TTC549 (cell line): ENCODE data around the gene CXCR4.

ENCODE experiments used
- FAIRE-seq: peaks from 2 replicates; lab custom pipeline; 2012; peaks lifted over from hg19 to GRCh38; lab: Jason Lieb, UNC

The CXCR4 gene

DNA sequence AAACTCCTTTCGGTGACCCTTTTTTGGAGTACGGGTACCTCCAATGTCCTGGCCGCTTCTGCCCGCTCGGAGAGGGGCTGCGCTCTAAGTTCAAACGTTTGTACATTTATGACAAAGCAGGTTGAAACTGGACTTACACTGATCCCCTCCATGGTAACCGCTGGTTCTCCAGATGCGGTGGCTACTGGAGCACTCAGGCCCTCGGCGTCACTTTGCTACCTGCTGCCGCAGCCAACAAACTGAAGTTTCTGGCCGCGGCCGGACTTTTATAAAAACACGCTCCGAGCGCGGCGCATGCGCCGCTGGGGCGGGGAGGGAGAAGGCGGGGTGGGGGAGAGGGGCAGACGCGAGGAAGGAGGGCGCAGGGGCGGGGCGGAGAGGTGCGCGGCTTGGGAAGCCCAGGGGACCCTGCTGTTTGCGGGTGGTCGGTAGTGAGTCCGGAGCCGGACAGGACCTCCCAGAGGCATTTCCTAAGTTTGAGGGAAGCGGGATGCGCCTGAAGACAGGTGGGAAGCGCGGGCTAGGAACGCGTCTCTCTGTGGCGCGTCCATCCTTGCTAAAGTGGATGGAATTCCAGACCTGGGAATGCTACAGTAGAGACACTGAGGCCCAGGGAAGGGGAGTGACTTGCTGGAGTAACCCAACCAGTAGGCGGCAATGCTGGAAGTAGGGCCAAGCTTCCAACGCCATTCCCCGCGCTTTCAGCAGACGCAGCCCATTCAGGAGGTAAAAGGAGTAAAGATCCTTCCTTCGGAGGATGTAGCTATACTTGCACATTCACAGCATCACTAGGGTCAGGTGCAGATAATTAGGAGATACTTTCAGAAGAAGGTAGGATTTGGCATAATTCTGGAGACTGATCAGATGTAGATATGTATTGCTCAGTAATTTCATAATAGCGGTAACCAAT is at the start of gene CXCR4:
Gene CXCR4 (minus strand): TSS at position 241 of the 910 bp plus-strand sequence. CDS start 89 bp downstream, at position 152.
- no peak for FAIRE-seq

DNA sequence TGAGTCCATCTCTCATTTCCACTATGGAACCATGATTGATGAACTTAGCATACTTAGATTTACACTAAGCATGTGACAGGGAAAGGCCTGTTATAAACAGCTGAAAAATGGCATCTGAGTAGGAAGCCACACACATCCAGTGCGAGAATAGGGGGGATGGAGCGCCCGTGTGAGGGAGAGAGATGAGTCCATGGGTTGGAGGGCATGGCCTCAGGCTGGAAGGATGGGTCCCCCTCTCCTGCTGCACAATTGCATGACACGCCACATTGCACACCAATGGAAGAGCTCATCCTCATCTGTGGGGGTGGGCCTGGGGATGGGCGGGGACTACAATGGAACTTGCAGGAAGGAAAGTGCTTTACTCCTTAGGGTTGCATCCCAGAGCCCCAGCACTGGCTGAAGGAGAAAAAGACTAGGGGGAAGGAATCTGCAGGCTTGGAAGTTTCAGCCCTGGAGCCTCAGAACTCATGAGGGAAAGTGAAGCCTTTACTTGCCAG is 46.4 kb upstream of the CXCR4 start:
- no peak for FAIRE-seq

DNA sequence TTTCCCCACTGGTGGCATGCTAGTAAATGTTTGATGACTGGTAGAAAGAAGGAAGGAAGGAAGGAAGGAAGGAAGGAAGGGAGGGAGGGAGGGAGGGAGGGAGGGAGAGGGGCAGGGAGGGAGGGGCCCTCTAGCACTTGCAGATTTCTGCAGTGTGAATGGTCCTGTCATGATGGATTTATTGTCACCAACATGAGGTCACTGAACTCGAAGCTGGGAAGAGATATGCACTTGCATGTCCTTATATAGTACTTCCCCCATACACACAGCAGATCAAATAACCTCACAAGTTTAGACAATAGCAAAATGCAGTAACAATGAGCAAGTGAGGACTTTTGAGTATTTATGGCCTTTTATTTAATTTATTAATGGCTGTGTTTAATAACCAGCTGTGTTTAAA is 44.5 kb upstream of the CXCR4 start:
- no peak for FAIRE-seq

DNA sequence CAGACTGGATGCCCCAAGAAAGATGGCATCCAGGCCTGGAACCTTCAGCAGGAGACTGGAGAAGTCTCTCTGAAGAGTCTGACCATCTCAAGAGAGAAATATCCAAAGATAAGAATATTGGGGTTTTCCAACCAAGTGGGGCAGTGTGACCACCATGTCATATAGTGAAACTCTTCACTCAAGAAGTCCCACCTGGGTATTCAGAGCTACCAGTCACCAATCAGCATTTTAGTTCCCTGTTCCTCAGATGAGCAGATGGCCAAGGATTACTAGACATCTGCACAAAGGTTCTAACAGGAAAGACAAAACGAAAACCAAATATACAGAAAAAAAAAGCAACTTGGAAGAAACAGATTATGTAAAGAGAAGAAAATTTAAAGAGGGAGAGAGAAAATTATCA is 38.5 kb upstream of the CXCR4 start:
- no peak for FAIRE-seq

DNA sequence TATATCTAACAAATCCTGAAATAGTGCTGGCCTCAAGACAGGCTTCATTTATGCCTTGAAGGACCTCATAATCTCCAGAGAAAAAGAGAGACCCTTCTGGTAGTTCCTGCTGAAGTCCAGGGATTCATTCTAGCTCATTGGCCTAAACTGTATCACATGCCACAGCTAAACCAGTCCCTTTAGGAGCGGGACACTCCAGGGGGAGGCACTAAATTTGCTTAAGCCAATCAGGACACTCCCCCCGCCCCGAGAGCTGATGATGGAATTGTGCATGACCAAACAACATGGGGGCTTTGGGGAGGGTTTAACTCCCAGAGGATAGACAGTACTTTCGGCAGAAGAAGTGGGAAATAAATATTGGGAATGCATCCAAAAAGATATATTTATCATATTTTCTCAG is 36.4 kb upstream of the CXCR4 start:
- no peak for FAIRE-seq

DNA sequence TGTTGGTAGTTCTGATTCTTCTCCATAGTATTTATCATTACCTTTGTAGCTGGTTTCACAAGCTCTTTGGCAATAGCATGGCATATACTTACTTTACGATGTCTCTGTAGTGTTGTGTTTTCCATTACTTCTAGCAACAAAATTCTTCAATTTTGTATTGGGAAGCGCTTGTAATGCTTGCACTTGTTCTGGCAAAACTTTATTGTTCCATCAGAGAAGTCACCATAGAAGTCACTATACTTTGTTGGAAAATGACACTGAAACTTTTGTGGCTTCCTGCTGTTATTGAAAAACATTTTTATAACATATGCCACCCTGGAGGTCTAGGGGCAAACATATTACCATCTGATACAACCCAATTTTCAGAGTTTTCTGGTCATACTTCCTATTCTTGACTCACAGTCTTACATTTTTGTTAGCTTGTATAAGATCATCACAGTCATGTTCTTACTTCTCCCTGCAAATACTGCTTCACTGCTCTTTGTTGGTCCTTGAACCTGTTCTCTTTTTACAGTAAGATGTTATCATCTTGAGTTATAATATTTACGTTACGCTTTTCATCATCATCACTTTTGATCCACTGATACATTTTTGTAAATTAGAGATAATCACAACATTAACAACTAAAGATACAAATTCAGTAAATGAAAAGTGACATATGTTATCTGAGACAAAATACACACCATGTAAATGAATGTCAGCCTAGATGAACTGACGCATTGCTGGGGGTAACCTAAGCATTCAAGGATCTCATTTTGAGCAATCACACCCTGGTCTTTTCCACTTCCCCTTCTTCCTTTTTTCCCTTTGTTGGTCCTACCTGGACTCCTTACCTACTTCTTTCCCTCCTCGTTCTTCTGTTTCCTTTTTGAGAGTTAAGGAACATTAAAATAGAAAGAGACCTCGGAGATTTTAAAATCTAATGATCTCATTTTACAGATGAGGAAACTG is 33.3 kb upstream of the CXCR4 start:
- FAIRE-seq: no peak

DNA sequence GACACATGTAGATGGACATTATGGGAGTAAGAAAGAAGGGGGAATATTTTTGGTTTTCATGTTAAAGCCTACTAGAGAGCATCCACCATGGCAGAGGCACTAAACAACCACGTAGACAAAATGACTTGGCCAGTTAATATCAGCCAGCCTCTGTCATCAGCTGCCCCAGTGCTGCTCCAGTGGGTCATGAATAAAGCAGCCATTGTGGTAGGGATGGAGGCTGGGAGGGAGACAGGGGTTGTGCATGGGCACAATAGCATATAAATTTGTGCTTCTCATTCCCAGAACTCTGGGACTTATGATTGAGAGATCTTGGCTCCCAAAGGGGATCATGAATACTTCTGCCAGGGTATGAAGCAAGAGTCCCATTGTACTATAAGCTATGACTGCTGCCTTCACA is 31.1 kb upstream of the CXCR4 start:
- no peak for FAIRE-seq

DNA sequence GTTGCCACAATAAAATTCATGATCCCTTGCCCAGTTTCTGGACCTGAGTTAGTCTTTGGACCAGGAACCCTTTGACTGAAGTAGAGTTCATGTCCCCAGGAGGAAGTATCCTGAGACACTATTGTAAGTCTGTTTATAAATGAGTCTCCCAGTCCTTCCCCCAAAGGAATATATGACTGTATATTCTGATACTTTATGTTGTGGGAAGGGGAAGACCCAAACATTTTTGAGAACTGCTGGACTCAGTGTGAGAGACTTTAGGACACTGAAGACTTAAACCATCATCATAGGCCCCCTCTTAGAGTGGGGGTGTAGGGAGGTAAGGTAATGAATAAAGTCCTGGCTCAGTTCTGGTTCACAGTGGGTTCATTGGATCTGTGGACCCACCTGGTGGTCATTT is 28.6 kb upstream of the CXCR4 start:
- no peak for FAIRE-seq

DNA sequence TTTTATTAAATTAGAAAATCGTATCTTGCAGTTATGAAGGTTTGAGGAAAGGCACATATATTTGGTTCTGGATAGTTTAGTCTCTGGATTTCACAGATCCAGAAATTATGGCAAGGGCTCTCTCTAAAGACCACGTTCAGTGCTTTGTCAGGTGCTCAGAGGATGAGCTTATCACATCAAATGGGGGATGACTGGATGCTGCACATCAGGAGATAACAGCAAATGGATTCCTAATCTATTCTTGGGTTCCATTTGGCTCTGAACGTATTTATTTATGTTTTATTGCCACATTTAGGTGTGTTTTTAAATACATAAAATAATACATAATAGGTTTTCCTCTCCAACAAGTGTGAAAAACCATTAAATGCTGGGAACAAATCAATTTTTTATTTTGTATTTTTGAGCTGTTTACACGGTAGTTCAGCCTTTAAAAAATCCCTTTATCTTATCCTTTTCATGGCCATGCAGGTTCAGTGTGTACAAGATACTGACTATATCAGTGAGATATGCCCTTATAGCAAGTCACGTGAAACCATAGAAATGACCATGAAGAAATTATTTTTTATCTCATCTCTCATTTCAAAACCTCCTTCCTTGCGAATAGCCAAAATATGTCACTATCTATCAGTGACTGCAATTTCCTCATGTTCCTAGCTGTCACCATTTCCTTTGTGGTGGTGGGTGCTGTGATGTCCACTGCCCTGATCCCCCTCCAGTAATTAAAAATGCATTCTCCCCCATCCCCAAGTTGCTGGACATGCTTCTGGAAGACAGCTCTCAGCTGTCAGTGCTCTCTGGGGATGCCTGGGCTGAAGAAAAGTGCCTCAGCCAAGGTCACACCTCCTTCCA is 25.9 kb upstream of the CXCR4 start:
- FAIRE-seq: no peak

DNA sequence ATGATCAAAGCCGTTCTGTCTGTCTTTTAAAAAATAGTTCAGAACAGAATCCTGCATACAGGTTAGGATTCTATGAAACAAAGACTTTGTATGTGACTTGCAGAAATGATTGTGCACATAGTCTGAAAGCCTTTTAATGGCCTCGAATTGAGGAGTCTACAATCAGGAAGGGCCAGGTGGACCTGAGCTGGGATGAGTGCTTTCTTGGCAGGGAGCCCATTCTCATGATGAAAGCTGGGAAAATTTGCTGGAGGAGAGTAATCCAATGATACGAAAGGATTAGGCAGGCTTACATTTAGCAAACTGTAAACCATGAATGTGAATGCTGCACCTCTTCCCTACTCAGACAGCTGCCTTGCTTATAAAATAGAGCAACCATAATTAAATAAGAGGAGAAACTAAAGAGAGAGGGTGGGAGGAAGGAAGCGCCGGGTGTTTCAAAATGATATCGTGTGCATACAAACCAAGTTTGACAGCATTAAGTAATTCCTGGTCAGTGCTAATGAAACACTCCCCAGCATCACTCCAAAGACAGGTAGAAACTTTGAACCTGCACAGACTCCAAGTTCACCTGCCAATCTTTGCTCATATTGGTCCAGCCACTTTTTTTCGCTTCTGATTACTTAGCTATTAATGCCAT is 23.7 kb upstream of the CXCR4 start:
- FAIRE-seq: no peak

DNA sequence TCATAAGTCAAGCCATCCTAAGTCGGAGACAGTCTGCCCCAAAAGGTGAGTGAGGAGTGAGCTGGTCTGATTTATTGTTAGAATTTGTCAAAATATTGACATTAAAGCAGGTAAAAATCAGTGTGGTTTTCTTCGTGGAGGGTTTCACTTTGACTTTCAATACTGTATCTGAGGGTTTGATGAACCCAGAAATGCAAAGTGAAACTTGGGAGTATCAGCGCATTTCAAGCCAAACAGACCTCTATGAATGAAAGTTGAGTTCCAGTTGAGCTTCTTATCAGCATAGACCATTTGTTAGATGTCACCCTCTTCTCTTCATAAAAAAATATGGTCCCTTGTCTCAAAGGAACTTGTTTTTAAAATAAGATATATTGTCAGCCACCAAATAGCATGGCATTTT is 21.7 kb upstream of the CXCR4 start:
- no peak for FAIRE-seq

DNA sequence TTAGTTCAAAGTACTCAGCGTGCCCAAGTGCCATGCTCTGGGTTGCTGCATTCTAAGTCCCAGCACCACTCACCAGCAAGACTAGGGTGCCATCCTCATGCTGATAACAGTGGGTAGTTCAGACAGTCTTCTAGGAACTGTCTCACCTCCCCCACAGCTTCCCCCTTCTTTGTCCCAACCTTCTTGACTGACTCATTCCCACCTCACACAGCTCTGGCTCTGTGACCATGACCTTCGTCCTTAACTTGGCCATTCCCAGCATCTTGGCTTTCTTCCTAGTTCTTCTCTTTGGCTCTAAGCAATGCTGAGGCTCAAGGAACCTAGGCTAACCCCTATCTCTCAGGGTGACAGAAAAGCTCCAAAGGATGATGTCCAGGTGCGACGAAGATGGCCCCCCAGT is 20.0 kb upstream of the CXCR4 start:
- no peak for FAIRE-seq

DNA sequence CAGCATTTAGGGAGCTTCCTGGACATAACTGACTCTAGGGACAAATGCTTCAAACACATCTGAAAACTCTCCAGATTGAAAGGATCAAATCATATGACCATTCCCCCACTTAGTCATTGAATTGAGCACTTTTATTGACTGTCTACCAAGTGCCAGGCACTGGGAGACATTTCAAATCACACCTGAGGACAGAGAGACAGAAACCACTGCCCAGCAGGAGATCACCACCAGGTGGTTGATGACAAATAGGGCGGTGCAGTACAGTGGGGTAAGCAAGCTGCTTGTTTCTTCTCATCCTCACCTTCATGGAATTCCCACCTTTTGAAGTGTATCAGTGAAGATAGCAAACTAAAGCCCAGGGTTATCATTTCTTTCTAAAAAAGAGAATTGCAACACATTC is 19.0 kb upstream of the CXCR4 start:
- no peak for FAIRE-seq

DNA sequence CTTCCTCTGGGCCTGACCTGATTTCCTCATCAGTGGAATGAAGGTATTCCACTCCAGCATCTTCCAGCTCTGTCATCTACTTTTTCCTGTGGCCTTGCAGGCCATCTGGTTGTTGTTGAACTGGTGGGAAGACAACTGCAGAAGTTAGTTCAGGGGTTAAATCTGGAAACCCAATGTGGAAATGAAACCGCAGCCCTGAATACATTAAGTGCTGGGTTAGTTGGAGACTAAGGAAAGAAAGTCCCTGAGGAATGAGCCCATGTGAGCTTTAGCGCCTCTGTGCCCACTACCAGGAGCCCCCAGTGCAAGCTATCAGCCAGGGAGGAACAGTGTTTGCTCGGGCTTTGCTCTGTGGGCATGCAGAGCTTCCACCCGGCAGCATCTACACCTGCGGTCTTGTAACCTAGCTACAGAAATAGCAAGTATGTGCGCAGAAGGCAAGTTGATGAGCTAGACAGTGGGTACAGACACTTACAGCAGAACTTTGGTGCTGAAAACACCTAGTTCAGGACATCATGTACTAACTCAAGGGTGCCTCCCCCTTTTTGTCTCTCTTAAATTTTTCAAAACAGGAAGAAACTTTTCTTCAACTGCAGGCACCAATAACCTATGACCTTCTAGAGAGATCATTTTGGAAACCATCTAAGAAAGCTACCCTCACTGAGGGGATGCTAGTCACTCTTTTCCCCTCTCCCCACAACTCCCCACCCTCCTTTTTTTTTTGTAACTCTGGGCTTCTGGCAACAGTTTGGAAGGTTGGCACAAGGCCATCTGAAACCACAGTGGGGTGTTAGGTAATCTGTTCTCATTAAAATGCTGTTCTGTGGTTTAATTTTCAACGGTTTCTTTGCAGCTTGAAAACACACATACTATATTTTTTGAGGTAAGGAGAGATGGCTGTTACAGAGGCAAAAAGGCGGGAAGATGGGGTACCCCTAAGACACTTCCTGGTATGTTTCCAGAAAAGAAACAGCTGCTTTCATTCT is 18.3 kb upstream of the CXCR4 start:
- no peak for FAIRE-seq

DNA sequence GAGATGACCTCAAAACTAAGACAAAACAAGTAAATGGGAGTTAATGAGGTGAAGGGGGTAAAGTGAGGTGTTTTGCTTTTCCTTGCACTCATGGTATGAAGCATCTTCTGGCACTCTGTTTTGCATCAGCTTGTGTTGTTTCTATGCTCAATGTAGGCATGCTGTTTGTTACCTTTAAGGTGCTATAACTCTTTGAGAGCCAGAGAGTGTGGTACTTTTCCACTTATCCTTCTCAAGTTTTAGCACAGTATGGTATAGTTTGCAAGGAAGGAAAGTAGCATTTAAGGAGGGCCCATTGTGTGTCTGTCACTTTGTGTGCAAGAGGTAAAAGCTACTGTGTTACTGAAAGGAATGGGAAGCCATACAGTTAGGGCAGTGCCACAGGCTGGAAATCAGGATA is 17.5 kb upstream of the CXCR4 start:
- FAIRE-seq: no peak

DNA sequence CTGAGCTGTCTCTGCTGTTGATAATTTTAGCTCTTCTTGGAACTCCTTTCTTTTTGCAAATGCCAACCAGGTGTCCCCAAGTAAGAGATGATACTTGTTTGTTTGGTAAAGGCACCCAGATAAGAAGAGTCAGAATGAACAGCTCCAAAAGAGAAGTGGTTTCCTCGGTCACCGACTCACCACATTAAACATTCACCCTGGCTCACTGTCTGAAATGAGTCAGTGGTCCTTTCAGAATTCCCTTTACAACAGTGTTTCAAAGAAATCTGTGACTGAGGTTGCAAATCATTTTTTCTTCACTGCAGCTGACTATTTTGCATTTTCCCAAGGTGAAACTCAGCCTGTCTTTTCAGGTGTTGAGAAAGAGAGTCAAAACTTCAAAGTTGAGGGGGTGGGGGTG is 16.2 kb upstream of the CXCR4 start:
- FAIRE-seq: no peak

DNA sequence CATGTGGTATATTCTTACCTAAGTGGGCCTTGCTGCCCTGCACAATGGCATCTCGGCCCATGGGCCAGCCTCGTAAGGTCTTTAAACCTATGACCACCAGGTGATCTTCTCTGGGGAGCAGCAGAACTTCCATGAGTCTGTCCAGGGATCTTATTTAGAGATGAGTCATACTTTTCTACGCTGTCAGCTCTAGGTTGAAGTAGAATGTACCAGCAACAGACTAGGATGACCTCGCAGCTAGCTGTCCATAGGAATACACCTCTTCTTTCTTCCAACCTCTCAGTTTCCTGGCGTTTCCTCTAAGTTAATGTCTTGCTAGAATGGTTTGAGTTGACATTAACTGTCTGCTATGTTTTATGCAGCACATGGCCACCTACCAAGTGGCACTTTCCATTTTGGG is 15.6 kb upstream of the CXCR4 start:
- FAIRE-seq: no peak

DNA sequence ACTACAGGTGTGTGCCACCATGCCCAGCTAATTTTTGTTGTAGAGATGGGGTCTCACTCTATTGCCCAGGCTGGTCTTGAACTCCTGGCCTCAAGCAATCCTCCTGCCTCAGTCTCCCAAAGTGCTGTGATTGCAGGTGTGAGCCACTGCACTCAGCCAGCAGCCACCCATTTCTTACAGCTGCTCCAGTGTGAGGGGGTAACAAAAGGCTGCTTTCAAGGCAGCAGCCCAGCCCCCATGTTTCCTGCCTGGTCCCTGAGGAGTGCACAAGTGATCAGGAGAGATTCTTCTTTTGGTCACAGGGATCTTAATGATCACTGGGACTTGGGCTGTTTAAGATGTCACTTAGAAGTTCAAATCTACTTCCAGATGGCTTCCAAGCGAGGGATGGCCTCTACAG is 15.2 kb upstream of the CXCR4 start:
- FAIRE-seq: no peak

DNA sequence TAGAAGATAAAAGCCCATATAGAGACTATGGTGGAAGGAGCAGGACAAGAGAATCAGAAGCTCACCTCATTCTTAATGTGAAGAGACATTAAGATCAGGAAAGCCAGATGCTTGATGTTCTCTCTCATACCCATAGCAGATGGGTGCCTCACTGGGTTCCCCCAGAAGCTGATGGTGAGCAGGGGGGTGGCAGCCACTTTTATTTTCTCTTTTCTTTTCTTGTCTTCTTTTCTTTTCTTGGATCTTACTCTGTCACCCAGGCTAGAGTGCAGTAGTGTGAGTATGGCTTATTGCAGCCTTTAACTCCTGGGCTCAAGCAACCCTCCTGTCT is 14.8 kb upstream of the CXCR4 start:
- FAIRE-seq: no peak
